SH-SY5Y (cell line): Measurements from ENCODE around the gene MGMT.

Experiments used
- GATA2 ChIP-seq: IDR thresholded peaks from 2 replicates; pipeline ENCODE4 v1.6.1; 2011; ENCODE audit warnings: mild to moderate bottlenecking, low read depth, low read length
- GATA3 ChIP-seq: IDR thresholded peaks from 2 replicates; pipeline ENCODE4 v1.6.1; 2011; ENCODE audit warnings: low read depth, mild to moderate bottlenecking, low read length, moderate library complexity

GRCh38 chr10:129464251-129464650 lies 2.8 kb upstream of the MGMT start:
- TF ChIP-seq GATA3 (no peak), GATA2 (no peak)
